CD4-positive, alpha-beta T cell treated with Interleukin-21 for 1 hour (primary cell): ENCODE measurements around the gene FMO1.
"Not testable (repeated sequence)": the region's sequence is repeated elsewhere in the genome, so short reads cannot be mapped to it uniquely, and the experiment has no call there.

Experiments used
- DNase-seq: peaks from one replicate; pipeline ENCODE4 v3.0.0-alpha.2; 2020

FMO1 gene

GRCh38 chr1:171236231-171236630 lies 12.1 kb upstream of the FMO1 start:
- not testable (repeated sequence) for DNase-seq

- no peak for DNase-seq
Observed at GRCh38 chr1:171243878-171244277, 4.4 kb upstream of the FMO1 start.

GRCh38 chr1:171245458-171246064 lies 2.7 kb upstream of the FMO1 start:
- peak; percentile 38 for DNase-seq

DNA sequence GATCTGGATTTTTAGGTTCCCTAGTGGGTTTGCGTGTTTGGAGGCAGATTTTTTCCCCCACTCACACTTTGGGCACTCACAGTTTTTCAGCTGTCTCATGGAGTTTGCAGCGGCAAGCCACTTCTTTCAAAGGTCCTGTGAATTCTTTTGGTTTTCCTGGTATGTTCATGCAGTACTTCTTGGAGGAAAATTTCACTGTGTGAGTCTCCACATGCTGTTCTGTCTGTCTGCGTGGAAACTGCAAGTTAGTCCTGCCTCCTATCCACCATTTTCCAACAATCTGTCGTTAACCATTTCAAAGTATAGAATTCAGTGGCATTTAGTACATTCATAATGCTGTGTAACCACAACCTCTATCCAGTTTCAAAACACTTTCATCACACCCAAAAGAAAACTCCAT lies 793 bp upstream of the FMO1 start:
- DNase-seq, result no peak

DNA sequence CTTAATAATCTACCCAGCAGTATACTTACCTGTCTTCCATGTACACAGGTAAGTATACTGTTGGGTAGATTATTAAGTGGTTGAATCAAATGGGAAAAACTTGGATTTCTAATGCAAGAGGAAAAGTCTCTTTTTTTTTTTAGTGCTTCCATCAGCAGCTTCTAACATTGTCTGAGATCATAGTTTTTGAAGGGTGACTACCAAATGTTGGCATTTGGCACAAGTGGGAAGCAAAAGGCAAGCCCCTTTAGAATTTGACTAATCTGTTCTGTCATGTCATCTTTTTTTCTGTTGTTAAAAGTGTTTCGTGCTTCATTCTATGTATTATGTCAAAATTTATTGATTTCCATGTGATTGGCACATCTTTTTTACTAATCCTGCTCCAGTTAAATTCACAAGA lies 547 bp downstream of the FMO1 start:
- no peak for DNase-seq

DNA sequence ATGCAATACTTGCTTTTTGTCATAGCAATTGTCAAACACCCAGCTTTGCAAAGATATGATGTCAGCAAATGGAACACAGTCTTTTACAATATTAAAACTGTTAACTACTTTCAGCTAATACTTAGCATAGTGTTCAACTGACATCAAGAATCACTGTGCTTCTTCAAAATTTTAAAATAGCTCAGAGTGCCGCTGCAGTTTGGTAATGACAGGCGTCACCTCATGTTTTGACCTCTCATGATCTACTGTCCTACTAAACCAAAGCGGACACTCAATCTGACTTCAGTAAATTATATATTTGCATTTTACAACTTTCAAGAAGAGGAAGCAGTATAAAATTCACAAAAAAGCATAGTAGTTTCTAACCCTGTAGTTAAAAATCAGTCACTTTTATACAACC lies 2.0 kb downstream of the FMO1 start:
- no peak for DNase-seq

DNA sequence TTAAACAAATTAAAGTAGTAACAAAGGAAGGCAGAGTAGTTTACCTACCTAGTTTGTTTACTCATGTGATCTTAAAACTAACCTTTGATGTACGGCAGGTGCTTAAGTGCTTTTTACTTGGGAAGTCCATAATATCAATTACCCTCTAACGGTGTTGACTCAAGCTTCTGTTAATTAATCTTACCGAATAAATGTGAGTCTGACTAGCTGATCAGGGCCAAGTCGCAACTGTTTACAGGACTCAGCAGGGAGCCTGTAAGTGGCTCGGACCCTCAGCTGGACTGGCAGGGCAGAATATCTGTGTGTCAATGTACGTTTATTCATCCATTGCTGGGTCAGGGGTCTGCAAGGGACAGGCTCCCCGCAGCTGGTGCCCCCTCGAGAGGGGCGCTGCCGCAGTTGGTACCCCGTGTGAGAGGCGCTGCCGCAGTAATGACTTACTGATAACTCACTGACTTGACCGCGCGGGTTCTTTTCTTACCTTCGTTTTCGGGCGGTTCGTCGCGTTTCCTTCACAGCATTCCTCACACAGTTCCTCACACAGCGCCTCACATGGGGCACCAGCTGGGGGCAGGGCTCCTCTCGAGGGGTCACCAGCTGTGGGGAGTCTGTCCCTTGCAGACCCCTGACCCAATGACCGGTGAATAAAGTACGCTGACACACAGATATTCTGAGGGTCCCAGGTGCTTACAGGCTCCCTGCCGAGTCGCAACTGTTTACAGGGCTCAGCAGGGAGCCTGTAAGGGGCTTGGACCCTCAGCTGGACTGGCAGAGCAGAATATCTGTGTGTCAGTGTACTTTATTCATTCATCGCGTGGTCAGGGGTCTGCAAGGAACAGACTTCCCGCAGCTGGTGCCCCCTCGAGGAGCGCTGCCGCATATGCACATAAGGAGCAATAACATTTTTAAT lies 3.0 kb downstream of the FMO1 start:
- DNase-seq, result no peak

- DNase-seq, result no peak
Observed at GRCh38 chr1:171251952-171252300, 3.6 kb downstream of the FMO1 start.

DNA sequence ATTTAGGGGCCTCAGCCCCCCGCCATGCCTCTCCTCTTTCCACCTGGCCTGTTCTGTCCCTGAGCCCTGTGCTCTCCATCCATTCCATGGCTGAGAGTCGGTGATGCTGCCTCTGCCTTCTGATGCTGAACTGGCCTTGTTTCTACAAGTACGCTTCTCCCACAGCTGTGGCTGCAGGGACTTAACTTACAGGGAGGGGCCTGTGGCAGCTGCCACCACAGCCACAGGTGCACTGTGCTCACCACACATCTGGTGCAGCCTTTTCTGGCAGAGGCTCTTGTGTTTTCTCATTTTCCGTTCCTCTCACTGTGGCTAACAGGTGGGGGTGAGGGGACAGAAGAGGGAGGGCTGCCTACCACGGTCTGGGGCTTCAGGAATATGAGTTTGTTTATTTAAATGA lies 4.2 kb downstream of the FMO1 start:
- DNase-seq, result no peak

GRCh38 chr1:171254859-171255258 lies 6.6 kb downstream of the FMO1 start:
- no peak for DNase-seq

GRCh38 chr1:171256940-171257606 lies 8.8 kb downstream of the FMO1 start:
- no peak for DNase-seq

DNA sequence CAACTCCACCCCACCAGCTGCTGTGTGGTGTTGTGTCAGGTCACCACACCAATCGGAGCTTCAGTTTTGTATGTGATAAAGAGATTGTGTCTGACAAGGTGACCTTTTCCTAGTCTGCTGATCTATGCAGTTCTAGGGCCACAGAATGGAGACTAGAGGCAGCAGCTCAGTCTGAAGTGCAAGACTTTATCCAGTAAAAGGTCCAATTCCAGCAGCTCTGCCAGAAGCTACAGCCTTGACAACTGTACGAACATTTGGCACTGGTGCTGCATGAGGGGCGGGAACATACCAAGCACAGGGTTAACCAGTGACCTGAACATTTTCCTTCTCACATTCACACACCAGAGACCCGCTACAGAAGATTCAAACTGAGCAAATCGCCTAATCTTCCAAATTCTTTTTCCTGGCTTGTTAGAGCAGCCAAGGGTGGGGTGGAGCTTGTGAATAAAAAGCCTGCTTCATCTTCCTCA lies 9.3 kb downstream of the FMO1 start:
- no peak for DNase-seq

DNA sequence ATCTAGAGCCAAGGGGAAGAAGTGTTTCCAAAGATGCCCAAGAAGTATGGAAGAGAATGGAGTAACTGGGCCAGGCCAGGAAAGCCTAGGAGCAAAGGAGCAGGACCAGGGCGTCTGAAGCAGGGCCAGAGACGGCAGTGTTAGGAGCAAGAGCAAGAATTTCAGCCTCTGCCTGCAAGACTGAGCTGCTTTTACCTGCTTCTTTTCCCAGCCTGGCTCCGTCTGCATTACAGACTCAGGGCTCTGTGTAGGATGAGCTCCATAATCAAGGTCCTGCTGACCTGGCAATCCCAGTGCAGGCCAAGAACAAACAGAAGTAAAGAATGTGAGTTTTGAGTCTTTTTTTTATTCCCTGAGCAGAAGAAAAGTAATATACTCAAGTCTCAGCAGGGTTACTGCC lies 10.1 kb downstream of the FMO1 start:
- DNase-seq, result no peak

GRCh38 chr1:171258943-171259342 lies 10.6 kb downstream of the FMO1 start:
- DNase-seq, result no peak

DNA sequence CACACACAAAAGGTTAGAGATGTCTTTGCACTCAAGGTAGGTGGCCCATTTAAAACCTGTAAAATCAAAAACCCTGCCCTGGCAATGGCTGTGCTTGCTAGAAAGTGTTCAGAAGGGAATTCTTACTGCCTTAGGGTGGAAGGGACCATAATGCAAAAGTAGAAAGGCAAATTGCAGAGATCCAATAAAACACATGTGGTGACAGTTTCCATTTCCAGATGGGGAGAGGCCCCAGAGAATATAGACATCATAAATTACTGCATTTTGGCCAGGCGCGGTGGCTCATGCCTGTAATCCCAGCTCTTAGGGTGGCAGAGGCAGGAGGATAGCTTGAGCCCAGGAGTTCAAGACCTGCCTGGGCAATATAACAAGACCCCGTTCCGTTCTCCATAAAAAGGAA lies 13.0 kb downstream of the FMO1 start:
- DNase-seq, result no peak

GRCh38 chr1:171263901-171264300 lies 15.6 kb downstream of the FMO1 start:
- no peak for DNase-seq

DNA sequence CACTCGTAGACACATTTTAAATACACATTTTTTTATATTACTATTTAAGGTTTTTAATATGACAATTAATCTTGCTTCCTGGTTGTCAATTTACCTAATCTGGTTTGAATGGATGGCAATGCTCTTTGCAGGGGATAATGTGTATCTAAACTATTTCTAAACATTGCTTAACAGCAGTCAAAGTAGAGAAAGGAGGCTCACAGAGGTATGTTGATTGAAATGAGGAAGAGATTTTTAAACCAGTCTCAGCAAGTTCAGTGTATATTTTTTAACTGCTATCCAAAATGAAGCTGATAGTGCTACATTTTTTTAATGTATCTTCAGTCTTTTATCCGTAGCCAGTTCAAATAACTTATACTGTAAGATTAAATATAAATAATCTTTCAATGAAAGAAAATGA lies 17.4 kb downstream of the FMO1 start:
- DNase-seq, result no peak

DNA sequence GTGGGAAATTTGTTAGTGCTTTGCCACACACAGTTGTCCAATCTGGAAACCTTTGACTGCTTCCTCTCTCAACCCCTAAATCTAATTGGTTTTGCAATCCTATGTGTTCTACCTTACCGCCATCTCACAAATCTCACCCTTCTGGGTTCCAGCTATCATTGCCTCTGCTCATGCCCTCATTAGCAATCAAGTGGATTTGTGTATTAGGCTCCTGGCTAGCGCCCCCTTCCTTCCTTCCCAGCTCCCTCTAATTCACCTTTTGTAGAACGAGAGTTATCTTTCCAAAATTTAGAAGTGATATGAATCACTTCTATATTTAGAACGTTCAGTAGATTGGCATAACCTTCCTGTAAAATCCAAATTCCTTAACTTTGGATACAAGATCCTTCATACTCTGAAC lies 18.6 kb downstream of the FMO1 start:
- DNase-seq, result no peak

DNA sequence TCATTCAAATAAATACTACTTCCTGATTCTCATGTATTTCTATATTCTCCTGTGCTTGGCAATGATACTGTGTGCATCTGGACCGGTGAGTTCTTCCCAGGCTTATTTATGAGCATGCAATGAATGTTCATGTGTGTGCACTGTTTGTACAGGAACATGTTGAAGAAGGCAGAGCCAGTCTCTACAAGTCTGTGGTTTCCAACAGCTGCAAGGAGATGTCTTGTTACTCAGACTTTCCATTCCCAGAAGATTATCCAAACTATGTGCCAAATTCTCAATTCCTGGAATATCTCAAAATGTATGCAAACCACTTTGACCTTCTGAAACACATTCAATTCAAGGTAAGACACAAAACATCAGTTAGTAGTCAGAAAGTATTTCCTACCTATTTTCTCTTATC lies 19.1 kb downstream of the FMO1 start:
- no peak for DNase-seq

DNA sequence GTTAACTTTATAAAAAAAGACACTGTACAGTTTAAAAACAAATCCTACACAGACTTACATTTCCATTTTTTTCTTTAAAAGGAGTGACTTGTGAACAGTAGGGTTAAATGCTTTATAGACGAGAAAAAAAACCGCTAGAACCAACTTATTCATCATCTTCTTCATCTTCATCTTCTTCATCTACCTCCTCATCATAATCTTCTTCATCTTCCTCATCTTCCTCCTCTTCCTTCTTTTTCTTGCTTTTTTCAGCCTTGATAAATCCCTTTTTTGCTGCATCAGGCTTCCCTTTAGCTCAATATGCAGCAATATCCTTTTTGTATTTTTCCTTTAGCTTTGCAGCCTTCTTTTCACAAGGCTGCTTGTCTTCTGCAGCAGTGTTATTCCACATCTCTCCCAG lies 22.5 kb downstream of the FMO1 start:
- DNase-seq, result no peak

GRCh38 chr1:171277534-171277933 lies 29.2 kb downstream of the FMO1 start:
- DNase-seq, result no peak

- no peak for DNase-seq
Observed at GRCh38 chr1:171279234-171279633, 30.9 kb downstream of the FMO1 start.

DNA sequence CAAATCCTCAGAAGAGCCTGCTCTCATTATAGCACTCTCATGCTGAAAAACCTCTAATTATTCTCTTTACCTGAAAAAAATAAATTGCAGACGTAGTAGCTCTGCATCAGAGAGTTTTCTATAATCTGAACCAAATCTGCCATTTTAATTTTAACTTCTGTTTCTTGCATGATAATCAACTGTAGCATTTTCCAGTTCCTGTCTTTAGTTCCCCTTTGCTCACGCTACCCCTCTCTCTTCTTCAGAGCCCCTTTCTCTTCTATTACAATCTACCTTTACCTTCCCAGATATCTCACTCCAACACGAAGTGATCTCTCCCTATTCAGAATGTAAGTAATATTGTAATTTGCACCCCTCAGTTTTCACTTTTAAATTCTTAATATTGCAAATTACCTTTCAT lies 31.4 kb downstream of the FMO1 start:
- DNase-seq, result no peak

GRCh38 chr1:171280599-171280998 lies 32.3 kb downstream of the FMO1 start:
- no peak for DNase-seq
